ENCODE data around the gene CACNA1C.

Gene CACNA1C

GRCh38 chr12:2341051-2341751 lies 288.4 kb downstream of the CACNA1C start:
- Histone ChIP-seq H3K4me3 (ENCODE audit: insufficient read depth, low read depth, low read length) (no peak overlapping the region), H3K4me1 (ENCODE audit: control insufficient read depth, insufficient read depth, low read length) (peaks cover 5% of the 10 kb centered on the region), H3K9me3 (ENCODE audit: control insufficient read depth, low read length) (no peaks in the 10 kb centered on the region), H3K36me3 (ENCODE audit: control insufficient read depth, insufficient read depth, low read length) (no peaks in the 10 kb centered on the region), H3K27me3 (ENCODE audit: control insufficient read depth, insufficient read depth, low read length, poor library complexity, severe bottlenecking) (no peaks in the 10 kb centered on the region), H3K27ac (ENCODE audit: insufficient read depth, low read depth, low read length, poor library complexity, severe bottlenecking) (no peak overlapping the region)
- WGBS, 2 experiments: 92 to 94% methylated on average over 15 of the region's 15 CpGs

GRCh38 chr12:2341871-2342270 lies 289.1 kb downstream of the CACNA1C start:
- Histone ChIP-seq H3K4me3 (ENCODE audit: insufficient read depth, low read depth, low read length) (no peak overlapping the region), H3K27ac (ENCODE audit: insufficient read depth, low read depth, low read length, poor library complexity, severe bottlenecking) (no peak overlapping the region), H3K4me1 (ENCODE audit: control insufficient read depth, insufficient read depth, low read length) (peaks cover under 1% of the 10 kb centered on the region), H3K36me3 (ENCODE audit: control insufficient read depth, insufficient read depth, low read length) (no peaks in the 10 kb centered on the region), H3K27me3 (ENCODE audit: control insufficient read depth, insufficient read depth, low read length, poor library complexity, severe bottlenecking) (no peaks in the 10 kb centered on the region), H3K9me3 (ENCODE audit: control insufficient read depth, low read length) (no peaks in the 10 kb centered on the region)
- 90 to 94% methylated on average over 7 of the region's 7 CpGs for WGBS, 2 experiments

- 87 to 90% methylated on average over 4 of the region's 4 CpGs for WGBS, 2 experiments
- Histone ChIP-seq H3K36me3 (ENCODE audit: control insufficient read depth, insufficient read depth, low read length) (no peaks in the 10 kb centered on the region), H3K4me1 (ENCODE audit: control insufficient read depth, insufficient read depth, low read length) (no peaks in the 10 kb centered on the region)
Observed at GRCh38 chr12:2343681-2344080, 290.9 kb downstream of the CACNA1C start.

GRCh38 chr12:2344476-2344875 lies 291.7 kb downstream of the CACNA1C start:
- no peaks in the 10 kb centered on the region for H3K27me3 ChIP-seq (ENCODE audit: control insufficient read depth, insufficient read depth, low read length, poor library complexity, severe bottlenecking)
- no peaks in the 10 kb centered on the region for H3K4me1 ChIP-seq (ENCODE audit: control insufficient read depth, insufficient read depth, low read length)
- no peak overlapping the region for H3K4me3 ChIP-seq (ENCODE audit: insufficient read depth, low read depth, low read length)
- H3K9me3 ChIP-seq (ENCODE audit: control insufficient read depth, low read length): no peaks in the 10 kb centered on the region
- H3K27ac ChIP-seq (ENCODE audit: insufficient read depth, low read depth, low read length, poor library complexity, severe bottlenecking): no peak overlapping the region
- H3K36me3 ChIP-seq (ENCODE audit: control insufficient read depth, insufficient read depth, low read length): no peaks in the 10 kb centered on the region
- WGBS, 2 experiments: 88 to 100% methylated on average over 1 to 2 of the region's 2 CpGs

More at GRCh38 chr12:2343681-2344080, 290.9 kb downstream of the CACNA1C start:
- no peak overlapping the region for H3K4me3 ChIP-seq (ENCODE audit: insufficient read depth, low read depth, low read length)
- no peaks in the 10 kb centered on the region for H3K27me3 ChIP-seq (ENCODE audit: control insufficient read depth, insufficient read depth, low read length, poor library complexity, severe bottlenecking)
- H3K9me3 ChIP-seq (ENCODE audit: control insufficient read depth, low read length): no peaks in the 10 kb centered on the region
- H3K27ac ChIP-seq (ENCODE audit: insufficient read depth, low read depth, low read length, poor library complexity, severe bottlenecking): no peak overlapping the region

- Histone ChIP-seq H3K4me3 (ENCODE audit: insufficient read depth, low read depth, low read length) (no peak overlapping the region), H3K27me3 (ENCODE audit: control insufficient read depth, insufficient read depth, low read length, poor library complexity, severe bottlenecking) (no peaks in the 10 kb centered on the region), H3K9me3 (ENCODE audit: control insufficient read depth, low read length) (no peaks in the 10 kb centered on the region), H3K36me3 (ENCODE audit: control insufficient read depth, insufficient read depth, low read length) (no peaks in the 10 kb centered on the region), H3K4me1 (ENCODE audit: control insufficient read depth, insufficient read depth, low read length) (no peaks in the 10 kb centered on the region), H3K27ac (ENCODE audit: insufficient read depth, low read depth, low read length, poor library complexity, severe bottlenecking) (no peak overlapping the region)
- 85 to 89% methylated on average over 4 of the region's 4 CpGs for WGBS, 2 experiments
Observed at GRCh38 chr12:2344885-2345284, 292.1 kb downstream of the CACNA1C start.

- WGBS, 2 experiments: 90 to 91% methylated on average over 11 of the region's 11 CpGs
- Histone ChIP-seq H3K27me3 (ENCODE audit: control insufficient read depth, insufficient read depth, low read length, poor library complexity, severe bottlenecking) (no peaks in the 10 kb centered on the region), H3K36me3 (ENCODE audit: control insufficient read depth, insufficient read depth, low read length) (no peaks in the 10 kb centered on the region), H3K4me1 (ENCODE audit: control insufficient read depth, insufficient read depth, low read length) (no peaks in the 10 kb centered on the region), H3K9me3 (ENCODE audit: control insufficient read depth, low read length) (no peaks in the 10 kb centered on the region), H3K27ac (ENCODE audit: insufficient read depth, low read depth, low read length, poor library complexity, severe bottlenecking) (no peak overlapping the region), H3K4me3 (ENCODE audit: insufficient read depth, low read depth, low read length) (no peak overlapping the region)
Observed at GRCh38 chr12:2345902-2346301, 293.1 kb downstream of the CACNA1C start.

GRCh38 chr12:2346416-2346815 lies 293.6 kb downstream of the CACNA1C start:
- Histone ChIP-seq H3K4me1 (ENCODE audit: control insufficient read depth, insufficient read depth, low read length) (no peaks in the 10 kb centered on the region), H3K4me3 (ENCODE audit: insufficient read depth, low read depth, low read length) (no peak overlapping the region), H3K27ac (ENCODE audit: insufficient read depth, low read depth, low read length, poor library complexity, severe bottlenecking) (no peak overlapping the region), H3K27me3 (ENCODE audit: control insufficient read depth, insufficient read depth, low read length, poor library complexity, severe bottlenecking) (no peaks in the 10 kb centered on the region), H3K36me3 (ENCODE audit: control insufficient read depth, insufficient read depth, low read length) (no peaks in the 10 kb centered on the region), H3K9me3 (ENCODE audit: control insufficient read depth, low read length) (no peaks in the 10 kb centered on the region)
- 84 to 89% methylated on average over 5 of the region's 5 CpGs for WGBS, 2 experiments

- Histone ChIP-seq H3K36me3 (ENCODE audit: control insufficient read depth, insufficient read depth, low read length) (no peaks in the 10 kb centered on the region), H3K27ac (ENCODE audit: insufficient read depth, low read depth, low read length, poor library complexity, severe bottlenecking) (no peak overlapping the region), H3K4me1 (ENCODE audit: control insufficient read depth, insufficient read depth, low read length) (no peaks in the 10 kb centered on the region), H3K27me3 (ENCODE audit: control insufficient read depth, insufficient read depth, low read length, poor library complexity, severe bottlenecking) (no peaks in the 10 kb centered on the region), H3K4me3 (ENCODE audit: insufficient read depth, low read depth, low read length) (no peak overlapping the region), H3K9me3 (ENCODE audit: control insufficient read depth, low read length) (no peaks in the 10 kb centered on the region)
- 94 to 95% methylated on average over 6 of the region's 6 CpGs for WGBS, 2 experiments
Observed at GRCh38 chr12:2347137-2347843, 294.5 kb downstream of the CACNA1C start.

- Histone ChIP-seq H3K4me3 (ENCODE audit: insufficient read depth, low read depth, low read length) (no peak overlapping the region), H3K9me3 (ENCODE audit: control insufficient read depth, low read length) (no peaks in the 10 kb centered on the region), H3K36me3 (ENCODE audit: control insufficient read depth, insufficient read depth, low read length) (no peaks in the 10 kb centered on the region), H3K4me1 (ENCODE audit: control insufficient read depth, insufficient read depth, low read length) (no peaks in the 10 kb centered on the region), H3K27ac (ENCODE audit: insufficient read depth, low read depth, low read length, poor library complexity, severe bottlenecking) (no peak overlapping the region), H3K27me3 (ENCODE audit: control insufficient read depth, insufficient read depth, low read length, poor library complexity, severe bottlenecking) (no peaks in the 10 kb centered on the region)
- WGBS, 2 experiments: 91 to 92% methylated on average over 19 of the region's 19 CpGs
Observed at GRCh38 chr12:2347844-2348481, 295.2 kb downstream of the CACNA1C start.

GRCh38 chr12:2348482-2348852 lies 295.7 kb downstream of the CACNA1C start:
- Histone ChIP-seq H3K4me1 (ENCODE audit: control insufficient read depth, insufficient read depth, low read length) (no peaks in the 10 kb centered on the region), H3K27me3 (ENCODE audit: control insufficient read depth, insufficient read depth, low read length, poor library complexity, severe bottlenecking) (no peaks in the 10 kb centered on the region), H3K27ac (ENCODE audit: insufficient read depth, low read depth, low read length, poor library complexity, severe bottlenecking) (no peak overlapping the region), H3K9me3 (ENCODE audit: control insufficient read depth, low read length) (no peaks in the 10 kb centered on the region), H3K36me3 (ENCODE audit: control insufficient read depth, insufficient read depth, low read length) (no peaks in the 10 kb centered on the region), H3K4me3 (ENCODE audit: insufficient read depth, low read depth, low read length) (no peak overlapping the region)
- 93% methylated on average over 11 of the region's 11 CpGs for WGBS, 2 experiments
